Stimulated activated CD4-positive, alpha-beta T cell treated with anti-CD3 and anti-CD28 coated beads, Interleukin-12 subunit alpha, Interleukin-12 subunit beta, amount 100 ng/mL, for 4 hours (primary cell): ENCODE data around the gene PRKCA.
A peak's percentile ranks its signal among the peaks of the same experiment; 100 is the strongest.

ENCODE experiments used
- DNase-seq: peaks from one replicate; pipeline ENCODE4 v3.0.0-alpha.2; 2020

The PRKCA gene

DNA sequence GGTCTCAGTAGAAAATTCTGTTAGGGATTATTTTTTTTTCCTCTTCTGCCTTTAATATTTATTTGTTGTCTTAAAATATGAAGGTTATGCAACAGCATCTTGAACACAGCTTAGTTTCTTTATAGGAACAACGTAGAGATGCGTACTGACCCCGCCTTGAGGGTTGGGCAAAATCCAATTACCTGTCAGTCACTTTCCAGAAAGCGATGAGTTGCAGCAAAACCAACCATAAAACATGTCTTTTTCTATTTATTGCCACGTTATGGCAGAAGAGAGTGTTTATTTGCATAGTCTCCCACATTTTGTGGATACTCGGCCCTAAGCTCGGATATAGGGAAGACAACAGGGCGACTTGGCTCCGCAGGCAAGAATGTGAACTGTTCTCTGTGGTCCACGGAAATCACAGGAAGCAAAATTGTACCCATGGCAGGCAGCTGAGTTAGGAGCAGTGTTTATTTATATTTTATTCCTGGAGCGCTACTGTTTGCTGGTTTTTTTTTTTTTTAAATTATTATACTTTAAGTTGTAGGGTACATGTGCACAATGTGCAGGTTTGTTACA lies 488.2 kb downstream of the PRKCA start:
- DNase-seq, result no peak

DNA sequence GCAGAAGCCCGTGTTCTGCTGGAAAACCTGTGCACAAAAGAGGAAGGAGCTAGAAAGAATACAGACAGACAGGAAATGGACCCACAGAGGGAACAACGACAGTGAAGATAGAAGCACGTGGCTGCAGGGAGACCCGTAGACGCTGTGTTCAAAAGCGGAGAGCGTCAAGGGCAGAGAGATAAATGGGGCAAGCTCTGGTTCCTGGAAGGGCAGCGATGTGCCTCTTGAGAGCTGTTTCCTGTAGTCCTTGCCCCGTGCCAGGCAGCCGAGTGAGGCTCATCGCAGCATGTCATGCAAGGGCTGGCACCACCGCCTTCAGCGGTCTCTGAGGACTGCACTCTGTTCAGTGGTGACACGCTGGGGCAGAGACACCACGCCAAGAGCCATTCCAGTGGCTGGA lies 488.9 kb downstream of the PRKCA start:
- no peak for DNase-seq

DNA sequence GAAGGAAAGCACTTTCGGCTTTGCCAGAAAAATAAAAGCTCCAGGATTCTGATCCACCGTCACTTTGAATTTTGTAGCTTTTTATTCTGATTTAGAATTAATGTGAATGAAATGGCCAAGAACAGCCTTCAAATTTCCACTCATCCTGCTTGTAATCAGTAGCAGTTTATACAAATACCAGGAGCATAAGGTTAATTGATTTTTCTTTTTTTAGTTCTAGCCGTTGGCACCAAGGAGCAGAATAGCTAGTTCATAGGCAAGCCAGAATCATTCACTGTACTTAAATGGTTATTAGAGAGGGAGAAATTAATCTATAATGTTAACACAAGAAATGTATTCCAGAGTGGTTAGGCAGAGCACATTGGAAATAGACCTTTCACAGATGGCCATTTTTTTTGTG lies 491.4 kb downstream of the PRKCA start:
- DNase-seq, result no peak

DNA sequence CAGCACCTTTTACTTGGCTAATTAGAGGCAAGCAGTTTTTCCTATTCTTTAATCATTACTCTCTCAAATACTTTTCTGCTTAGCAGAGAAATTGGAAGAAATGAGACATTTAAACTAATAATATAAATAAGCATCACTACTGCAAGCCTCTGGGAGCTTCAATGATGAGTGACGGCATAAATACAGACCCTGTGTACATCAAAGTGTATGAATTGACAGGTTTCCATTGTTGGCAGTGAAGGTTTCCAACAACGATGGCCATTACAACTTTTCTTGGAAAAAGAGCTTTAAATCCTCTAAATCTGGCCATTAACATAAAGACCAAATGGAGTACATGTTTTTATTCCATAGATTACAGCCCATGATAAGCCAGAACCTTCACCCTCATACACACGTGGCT lies 493.1 kb downstream of the PRKCA start:
- no peak for DNase-seq

DNA sequence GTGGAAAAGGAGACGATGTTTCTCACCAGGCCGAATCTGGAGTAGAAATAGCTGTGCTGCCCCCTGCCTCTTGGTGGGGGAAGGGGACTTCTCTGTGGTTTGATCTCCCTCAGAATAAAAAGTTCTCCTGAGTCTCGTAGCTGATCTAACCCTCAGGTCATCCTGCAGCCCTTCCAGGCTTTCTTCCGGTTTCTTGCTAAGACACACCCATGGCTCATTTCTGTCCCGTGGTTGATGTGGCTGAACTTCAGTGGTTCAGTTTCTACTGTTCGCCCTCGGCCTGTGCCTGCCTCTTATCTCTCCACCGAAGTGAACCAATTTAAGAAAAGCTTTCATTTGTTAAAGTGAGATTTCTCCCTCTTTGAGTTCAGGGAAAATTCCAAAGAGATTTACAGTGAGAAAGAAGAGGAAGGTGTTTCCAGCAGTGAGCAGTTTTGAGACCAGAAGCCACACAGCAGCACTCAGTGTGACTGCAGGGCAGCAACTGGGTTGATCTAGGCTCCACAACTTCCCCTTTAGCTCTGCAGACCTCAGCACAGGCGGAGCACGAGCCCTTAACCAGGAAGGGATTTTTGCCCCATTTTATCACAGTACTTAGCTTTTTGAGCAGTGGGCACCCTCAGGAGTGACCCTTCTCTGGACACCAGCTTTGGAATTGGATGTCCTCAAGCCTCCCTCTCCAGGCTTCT lies 497.6 kb downstream of the PRKCA start:
- no peak for DNase-seq

DNA sequence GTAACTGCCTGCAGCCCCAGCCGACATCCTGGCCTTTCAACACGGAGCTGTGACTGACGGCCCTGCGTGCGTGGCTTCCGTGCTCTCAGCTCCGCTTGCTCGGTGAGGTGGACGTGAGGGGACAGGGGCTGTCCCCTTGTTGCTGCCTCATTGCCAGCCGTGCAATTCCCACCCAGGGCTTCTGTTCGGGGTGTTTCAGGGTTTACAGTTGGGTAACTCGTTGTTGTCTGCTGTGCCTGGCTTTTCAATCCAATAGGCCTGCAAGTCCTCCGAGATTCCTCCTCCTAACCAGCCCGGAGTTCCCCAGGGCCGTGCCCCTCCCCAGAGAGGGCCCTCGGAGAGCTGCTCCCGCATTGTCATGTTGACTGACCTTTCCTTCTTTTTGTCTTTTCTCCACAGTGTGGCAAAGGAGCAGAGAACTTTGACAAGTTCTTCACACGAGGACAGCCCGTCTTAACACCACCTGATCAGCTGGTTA lies 501.1 kb downstream of the PRKCA start:
- DNase-seq, result no peak

DNA sequence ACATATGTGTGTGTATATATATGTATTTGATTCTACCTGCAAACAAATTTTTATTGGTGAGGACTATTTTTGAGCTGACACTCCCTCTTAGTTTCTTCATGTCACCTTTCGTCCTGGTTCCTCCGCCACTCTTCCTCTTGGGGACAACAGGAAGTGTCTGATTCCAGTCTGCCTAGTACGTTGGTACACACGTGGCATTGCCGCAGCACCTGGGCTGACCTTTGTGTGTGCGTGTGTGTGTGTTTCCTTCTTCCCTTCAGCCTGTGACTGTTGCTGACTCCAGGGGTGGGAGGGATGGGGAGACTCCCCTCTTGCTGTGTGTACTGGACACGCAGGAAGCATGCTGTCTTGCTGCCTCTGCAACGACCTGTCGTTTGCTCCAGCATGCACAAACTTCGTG lies 503.2 kb downstream of the PRKCA start:
- no peak for DNase-seq

DNA sequence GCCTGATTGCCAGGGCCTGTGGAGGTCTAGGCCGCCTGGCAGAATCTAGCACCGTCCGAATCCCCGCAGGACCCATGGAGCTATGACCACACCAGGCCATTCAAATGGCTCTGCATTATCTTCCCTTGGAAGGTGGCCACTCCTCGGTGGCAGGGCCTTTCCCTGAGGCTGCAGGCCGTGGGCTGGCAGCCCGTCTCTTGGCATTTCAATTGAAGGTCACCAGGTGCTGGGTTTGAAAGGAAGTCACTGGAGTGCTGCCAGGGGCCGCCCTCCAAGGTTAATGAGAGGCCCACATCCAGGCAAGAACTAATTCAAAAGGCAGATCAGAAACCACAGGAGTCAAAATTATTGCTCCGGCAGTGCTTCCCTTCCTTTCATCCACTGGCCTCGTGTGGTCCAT lies 504.8 kb downstream of the PRKCA start:
- no peak for DNase-seq

DNA sequence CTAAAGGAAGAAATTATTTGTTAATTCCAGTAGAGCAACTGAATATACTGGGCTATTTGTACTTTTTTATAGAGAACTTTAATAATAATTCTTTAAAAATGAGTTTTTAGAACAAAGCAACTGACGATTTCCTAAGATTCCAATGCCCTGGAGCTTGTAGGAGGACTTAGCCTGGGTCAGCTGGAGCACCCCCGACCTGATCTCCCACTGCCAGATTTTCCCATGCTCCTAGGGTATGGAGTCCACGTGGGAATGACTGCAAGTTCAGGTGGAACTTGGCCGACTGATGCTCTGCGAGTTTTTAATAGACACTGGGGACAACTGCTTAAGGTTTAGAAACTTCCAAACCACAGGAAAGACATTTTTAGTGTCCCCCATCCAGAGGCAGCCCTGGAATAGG lies 507.0 kb downstream of the PRKCA start:
- no peak for DNase-seq

DNA sequence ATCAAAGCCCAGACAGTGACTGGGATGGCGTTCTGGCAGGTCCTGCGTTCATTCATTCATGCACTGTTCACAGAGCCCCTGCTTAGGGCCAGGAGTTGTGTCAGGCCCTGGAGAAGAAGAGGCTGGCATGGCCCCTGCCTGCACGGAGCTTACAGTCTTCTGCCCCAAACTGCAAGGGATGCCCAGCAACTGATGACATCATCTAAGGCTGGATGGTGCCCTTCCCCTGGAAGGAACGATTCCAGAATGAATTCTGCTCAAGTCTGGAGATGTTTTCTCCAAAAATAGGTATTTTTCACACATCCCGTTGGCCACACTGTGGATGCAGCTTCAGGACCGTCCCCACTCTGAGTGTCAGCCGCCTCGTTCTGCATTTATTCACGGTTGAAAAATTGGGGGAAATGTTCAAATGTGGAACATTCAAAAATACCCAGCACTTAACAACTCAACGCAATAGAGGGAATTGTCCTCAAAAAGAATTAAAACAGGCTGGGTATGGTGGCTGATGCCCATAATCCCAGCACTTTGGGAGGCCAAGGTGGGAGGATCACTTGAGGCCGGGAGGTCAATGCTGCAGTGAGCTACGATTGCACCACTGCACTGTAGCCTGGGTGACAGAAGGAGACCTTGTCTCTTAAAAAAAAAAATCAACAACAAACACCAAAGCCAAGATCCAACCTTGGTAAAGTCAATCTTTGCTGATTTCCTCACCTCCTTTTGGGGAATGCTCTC lies 508.7 kb downstream of the PRKCA start:
- no peak for DNase-seq

DNA sequence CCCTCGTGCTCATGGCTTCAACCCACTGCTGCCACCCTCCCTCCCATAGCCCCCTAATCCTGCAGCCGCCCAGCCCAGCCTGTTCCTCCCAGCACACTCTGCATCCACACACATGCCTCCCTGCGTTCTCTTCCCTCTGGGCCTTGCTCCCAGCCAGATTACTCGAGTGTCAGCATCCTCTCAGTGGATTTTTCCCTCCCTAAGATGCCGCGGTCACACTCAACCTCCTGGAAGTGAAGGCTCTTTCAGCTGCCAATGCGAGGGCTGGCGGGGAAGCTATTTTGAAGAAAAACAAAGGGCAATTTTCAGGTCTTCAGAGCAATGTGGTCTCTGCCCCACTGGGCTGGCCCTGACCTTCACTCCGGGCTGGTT lies 509.3 kb downstream of the PRKCA start:
- no peak for DNase-seq

DNA sequence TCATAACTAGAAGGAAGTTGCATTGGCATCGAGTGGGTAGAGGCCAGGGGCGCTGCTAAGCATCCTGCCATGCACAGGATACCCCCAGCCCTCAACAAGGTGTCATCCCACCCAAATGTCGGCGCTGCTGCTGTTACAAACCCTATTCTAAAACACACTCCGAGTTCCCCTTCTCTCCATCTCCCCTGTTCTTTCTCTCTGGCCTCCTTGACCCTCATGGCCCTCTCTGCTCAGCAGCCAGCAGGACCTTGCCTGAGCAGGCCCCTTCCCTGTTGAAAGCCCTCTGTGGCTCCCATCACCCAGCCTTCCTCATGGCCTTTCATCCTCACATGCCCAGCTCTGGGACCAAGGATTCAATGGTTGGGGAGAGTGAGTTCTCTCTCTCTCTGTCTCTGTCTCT lies 510.2 kb downstream of the PRKCA start:
- no peak for DNase-seq

DNA sequence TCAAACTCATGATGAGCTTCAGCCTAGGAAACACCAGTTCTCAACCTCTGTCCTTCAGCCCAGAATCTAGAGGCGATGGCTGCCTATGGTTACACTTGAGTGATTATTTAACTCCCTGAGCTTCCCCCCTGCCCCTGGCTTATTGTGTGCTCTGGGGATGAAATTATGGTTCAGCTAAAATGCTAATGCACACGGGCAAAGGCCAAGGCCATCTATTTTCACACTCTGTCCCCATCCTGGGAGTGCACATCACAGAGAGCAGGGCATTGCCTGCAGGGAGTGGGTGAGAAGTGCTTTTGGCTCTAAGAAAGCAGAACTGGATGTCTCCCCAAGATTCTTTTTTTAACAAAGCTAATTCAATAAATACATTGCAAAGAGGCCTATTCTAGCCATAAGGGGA lies 510.9 kb downstream of the PRKCA start:
- no peak for DNase-seq

DNA sequence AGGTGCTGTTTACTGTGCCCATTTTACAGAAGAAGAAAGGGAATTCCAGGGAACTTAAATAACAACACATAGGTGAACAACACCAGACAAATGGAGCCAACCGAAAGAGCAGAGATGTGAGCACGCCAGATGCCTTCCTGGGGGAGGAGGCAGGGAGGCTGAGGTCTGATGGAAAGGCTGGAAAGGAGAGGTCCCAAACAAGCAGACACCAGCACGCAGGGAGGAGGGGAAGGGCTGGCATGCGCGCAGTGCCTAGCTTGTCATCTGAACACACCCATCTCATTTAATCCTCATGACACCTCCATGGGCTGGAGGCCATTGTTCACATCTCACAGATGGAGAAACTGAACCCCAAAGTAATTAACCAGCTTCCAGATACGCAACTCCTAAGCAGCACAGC lies 511.6 kb downstream of the PRKCA start:
- DNase-seq, result no peak

DNA sequence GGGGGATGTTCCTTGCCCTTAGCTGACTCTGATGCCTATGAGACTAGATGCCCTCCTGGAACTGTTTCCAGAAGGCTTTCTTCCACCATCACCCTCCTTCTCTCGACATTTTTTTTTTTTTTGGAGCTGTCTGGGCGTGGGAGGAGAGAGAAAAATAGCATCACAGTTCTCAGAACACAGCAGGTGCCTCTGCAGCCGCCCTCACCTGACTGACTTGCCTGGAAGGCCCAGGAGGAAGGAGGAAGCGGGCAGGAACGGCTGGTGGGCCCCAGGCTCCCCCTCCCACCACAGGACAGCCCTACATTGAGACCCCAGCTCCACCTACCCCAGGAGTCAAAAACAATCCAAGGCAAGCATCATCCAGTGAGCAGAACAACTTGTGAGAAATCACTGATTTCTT lies 512.2 kb downstream of the PRKCA start:
- DNase-seq, result no peak

DNA sequence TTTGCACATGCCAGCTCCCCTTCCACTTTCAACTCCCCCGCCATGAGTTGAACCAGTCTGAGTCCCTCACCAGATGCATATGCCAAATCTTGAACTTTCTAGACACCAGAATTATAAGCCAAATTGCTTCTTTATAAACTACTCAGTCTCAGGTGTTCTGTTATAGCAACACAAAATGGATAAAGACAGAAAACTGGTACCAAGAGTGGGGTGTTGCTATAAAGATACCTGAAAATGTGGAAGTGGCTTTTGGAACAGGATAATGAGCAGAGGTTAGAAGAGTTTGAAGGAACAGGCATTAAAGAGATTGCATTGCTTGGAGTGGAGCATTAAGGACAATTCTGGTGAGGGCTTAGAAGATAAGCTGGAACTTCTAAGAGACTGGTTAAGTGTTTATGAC lies 515.3 kb downstream of the PRKCA start:
- DNase-seq, result no peak

DNA sequence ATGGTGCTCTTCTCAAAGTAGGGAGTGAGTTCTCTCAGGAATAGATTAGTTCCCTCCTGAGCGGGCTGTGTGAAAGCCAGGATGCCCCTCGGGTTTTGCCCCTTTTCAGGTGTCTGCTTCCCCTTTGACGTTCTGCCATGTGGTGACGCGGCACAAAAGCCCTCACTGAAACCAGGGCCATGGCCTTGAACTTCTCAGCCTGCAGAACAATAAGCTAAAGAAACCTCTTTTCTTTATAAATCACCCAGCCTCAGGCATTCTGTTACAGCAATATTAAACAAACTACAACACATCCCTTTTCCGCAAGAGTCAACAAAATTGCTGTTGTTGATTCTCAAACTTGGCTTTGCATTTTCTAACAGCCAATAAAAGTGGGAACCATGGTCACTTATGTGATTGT lies 517.1 kb downstream of the PRKCA start:
- no peak for DNase-seq

DNA sequence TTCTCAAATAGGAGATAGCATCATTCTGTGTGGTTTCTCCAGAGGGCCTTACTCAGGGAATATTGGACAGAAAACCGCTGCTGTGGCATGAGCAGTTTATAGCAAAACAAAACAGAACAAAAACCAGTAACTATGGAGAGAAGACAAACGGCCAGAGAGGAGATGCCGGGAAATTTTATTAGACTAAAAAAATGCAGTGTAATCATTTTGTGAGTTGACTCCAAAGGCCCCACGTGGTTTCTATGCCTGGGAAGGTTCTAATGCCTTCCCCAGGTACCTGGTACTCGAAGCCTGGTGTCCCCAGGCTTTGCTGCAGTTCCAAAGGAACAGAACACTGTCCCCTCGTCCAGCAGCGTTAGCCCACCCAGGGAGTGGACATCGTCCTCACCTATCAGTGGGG lies 519.6 kb downstream of the PRKCA start:
- DNase-seq, result no peak

DNA sequence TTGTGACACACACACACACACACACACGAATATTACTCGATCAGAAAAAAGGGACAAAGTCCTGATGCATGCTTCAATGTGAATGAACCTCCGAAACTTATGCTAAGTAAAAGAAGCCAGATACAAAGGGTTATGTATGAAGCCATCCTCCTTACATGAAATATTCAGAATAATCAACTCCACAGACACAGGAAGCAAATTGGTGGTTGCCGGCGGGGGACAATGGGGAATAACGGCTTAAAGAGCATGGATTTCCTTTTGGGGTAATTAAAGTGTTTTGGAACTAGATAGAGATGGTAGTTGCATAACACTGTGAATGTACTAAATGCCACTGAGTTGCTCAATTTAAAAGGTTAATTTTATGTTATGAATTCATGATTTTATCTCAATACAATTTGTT lies 524.4 kb downstream of the PRKCA start:
- DNase-seq, result no peak

DNA sequence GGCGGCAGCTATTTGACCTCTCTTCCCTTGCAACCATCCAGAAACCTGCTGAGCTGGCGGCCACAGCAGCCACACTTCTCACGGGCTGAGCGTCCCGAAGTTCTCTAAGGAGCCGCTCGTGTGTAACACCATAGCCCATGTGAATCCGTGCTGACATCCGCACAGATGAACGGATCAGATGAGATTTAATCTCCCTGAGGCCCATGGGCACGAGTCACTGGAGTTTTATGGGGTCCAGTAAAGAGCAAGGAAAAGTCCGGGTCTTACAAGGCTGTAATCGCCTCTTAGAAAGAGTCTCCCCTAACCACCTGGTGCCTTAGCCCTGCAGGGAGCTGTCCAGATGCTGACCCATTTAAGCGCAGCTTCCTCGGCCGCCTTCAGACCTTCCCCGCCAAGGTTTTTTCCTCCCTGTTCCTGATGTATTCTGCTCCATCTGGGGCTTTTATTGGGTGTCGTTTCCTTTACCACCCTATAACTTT lies 527.0 kb downstream of the PRKCA start:
- DNase-seq, result peak; percentile 7

DNA sequence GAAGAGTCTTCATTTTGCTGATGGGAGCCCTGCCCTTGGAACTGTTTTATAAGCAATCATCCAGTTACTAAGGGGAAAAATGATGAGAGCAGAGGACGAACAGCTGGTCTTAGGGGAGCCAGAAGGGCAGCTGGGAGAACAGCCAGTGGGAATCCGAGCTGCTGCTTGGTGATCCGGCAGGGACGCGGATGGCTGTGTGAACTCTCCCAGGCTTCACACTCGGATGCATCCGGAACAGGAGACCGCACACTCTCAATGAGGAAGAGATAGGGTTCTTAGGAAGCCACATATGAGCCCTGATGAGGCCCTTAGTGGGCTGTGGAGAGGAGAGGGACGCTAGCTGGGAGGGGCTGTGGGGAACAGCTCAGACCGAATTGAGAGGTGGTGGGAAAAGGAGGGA lies 527.5 kb downstream of the PRKCA start:
- DNase-seq, result no peak

DNA sequence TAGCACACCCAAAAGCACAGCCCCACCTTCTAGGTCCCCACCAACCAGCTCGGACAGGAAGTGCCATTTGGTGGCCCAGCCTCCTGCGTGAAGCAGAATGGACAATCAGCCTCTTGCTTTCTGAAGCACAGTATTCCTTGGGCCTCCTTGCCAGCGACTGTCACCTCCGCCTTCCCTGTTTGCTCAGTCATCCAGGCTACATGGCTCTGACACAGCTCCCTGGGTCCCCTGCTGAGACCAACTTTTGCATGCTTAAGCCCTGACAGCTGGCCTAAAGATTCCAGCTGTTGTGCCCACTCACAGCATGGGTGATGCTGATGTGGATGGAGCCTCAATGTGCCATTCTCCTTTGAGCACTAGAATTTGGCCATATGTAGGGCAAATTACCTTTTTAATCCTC lies 528.0 kb downstream of the PRKCA start:
- DNase-seq, result no peak

DNA sequence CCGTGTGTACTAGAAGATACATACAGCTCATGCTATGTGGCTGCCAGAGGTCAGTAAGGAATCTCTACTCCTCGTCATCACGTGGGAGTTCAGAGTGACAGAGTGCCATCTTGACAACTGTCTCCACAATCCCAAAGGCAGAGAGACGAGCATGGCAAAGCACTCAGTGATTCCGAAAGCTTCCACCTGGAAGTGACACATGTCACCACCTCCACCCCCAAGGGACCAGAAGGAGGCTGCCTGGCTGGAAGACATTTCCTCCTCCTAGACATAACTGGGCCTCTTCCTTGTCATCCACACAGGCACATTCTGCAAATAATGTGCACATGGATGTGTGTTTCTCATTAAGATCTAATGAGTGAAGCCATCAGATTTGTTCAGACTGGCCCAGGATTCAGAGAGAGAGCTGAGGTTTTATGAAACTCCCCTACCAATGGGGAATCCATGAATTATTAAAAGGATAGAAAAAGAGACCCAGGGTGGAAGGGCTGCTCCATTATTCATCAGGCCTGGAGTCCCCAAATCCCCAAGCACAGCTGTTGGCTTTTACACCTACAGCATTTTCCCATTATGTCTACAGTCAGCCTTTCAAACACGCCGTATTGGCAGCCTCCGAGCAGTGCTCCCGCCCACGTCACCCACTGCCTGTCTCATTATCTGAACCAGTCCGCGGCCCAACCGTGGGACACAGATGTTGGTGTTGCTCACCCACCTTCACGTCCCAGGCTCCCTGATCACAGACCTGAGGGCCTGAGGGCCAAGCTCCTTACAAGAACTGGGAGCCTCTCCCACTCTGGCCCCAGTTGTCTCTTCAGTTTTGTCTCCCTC lies 529.2 kb downstream of the PRKCA start:
- DNase-seq, result no peak

DNA sequence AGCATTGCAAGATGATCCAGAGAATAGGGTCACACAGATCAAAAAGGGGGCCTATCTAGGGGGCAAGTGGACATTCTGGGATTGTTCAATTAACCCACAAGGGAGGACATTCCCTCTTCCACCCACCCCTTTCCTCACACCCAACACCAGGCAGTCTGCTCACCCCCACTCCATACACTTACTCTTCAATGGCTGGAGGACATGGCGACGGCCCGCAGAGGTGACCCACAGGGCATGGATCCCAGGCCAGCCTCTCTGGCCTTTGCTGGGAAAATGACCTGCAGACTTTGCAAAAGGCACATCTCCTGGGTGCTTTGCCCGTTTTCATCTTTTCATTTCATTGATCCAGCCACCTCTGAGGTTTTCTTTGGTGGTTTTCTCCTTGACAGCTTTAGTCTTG lies 530.8 kb downstream of the PRKCA start:
- no peak for DNase-seq
